ENCODE data around the gene HSPA6. TPM values are rescaled to one million over a fixed set of nuclear protein-coding genes. Genes with fewer than 3 reads are reported as not detected.

The HSPA6 gene
- total and polyA plus RNA-seq, 12 donors, result 0.61 to 12.8 (median 3.7) TPM

DNA sequence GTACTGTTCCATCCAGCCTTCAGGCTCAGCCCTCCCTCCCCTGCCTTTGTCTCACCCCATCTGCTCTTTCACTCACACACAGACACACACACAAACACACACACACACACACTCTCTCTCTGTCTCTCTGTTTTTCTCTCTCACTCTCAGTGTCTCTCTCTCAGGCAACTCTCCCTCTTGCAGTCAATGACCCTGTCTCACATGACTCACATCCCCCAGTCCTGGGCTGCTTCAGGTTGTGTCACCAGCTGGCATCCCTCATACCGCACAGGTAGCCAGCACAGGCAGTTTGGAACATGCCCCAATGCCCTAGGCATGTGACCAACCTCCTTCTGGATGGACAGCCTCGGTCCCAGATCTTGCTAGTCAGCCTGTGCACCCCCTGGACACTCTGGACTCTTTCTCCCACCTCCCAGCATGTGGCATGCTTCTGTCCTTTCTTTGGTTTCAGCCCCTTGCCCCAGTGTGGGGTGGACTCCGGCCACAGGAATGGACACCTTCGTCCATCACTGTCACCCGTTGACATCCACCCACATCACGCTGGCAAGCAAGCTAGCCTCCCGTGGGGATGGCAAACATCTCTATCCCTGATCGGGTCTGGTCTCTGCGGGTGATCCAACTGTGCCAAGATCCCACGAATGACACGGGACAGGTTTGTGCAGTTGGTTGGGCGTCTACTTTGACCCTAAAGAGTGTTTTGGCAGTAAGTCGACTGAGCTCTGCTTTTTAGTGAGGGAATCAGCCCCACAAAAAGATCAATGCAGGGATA lies 42.5 kb upstream of the HSPA6 start:
- no peak overlapping the region for H3K27ac ChIP-seq
- no peaks in the 10 kb centered on the region for H3K4me1 ChIP-seq (replicated peaks in 1 of 2)
- no peaks in the 10 kb centered on the region for H3K9me3 ChIP-seq (replicated peaks in 1 of 3)
- H3K36me3 ChIP-seq (replicated peaks in 1 of 2), result no peaks in the 10 kb centered on the region
- peaks cover 6% of the 10 kb centered on the region for H3K27me3 ChIP-seq
- TF ChIP-seq, protein P1, sequence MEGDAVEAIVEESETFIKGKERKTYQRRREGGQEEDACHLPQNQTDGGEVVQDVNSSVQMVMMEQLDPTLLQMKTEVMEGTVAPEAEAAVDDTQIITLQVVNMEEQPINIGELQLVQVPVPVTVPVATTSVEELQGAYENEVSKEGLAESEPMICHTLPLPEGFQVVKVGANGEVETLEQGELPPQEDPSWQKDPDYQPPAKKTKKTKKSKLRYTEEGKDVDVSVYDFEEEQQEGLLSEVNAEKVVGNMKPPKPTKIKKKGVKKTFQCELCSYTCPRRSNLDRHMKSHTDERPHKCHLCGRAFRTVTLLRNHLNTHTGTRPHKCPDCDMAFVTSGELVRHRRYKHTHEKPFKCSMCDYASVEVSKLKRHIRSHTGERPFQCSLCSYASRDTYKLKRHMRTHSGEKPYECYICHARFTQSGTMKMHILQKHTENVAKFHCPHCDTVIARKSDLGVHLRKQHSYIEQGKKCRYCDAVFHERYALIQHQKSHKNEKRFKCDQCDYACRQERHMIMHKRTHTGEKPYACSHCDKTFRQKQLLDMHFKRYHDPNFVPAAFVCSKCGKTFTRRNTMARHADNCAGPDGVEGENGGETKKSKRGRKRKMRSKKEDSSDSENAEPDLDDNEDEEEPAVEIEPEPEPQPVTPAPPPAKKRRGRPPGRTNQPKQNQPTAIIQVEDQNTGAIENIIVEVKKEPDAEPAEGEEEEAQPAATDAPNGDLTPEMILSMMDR (IDR thresholded peaks at IDR 0.05), result no peak
- TF ChIP-seq POLR2A (IDR thresholded peaks at IDR 0.05), result no peak
- intact Hi-C loops (cut with DNase I), result loop anchor here (10.0 kb wide), 2 partner anchors 253 to 263 kb away; partner anchors contain the start of gene DUSP12 (in 1 of the 2)
- no peak for DNase-seq
- 65 to 76% (median 74%) methylated on average over 12 to 13 of the region's 13 CpGs for WGBS, 4 donors
- H3K4me3 ChIP-seq, result no peak overlapping the region

DNA sequence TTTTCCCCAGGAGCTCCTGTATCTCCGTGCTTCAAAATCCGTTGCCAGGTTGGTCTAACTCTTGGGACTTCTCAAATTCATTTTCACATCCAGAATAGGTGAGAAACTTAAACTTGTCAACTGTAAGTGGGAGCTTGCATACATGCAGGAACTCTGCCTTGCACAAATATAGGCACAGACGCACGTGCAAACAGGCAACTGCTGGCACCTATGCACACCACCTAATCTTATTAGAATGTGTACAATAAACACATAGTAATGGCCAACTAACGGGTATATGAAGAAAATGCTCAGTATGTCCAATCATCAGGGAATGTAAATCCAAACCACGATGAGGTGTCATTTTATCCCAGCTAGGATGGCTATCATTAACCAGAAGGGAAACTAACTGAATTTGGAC lies 41.7 kb upstream of the HSPA6 start:
- Histone ChIP-seq H3K9me3 (replicated peaks in 1 of 3) (no peaks in the 10 kb centered on the region), H3K4me1 (replicated peaks in 1 of 2) (no peaks in the 10 kb centered on the region), H3K36me3 (replicated peaks in 1 of 2) (no peaks in the 10 kb centered on the region), H3K4me3 (no peak overlapping the region), H3K27ac (no peak overlapping the region), H3K27me3 (peaks cover 6% of the 10 kb centered on the region)
- WGBS, 4 donors, result 63 to 80% (median 71%) methylated on average over 6 of the region's 6 CpGs
- intact Hi-C loops (cut with DNase I), result loop anchor here (10.0 kb wide), 2 partner anchors 252 to 262 kb away; partner anchors contain the start of gene DUSP12 (in 1 of the 2)
- no peak for DNase-seq
- TF ChIP-seq POLR2A (IDR thresholded peaks at IDR 0.05), result no peak
- TF ChIP-seq, protein P1 (IDR thresholded peaks at IDR 0.05), result no peak

DNA sequence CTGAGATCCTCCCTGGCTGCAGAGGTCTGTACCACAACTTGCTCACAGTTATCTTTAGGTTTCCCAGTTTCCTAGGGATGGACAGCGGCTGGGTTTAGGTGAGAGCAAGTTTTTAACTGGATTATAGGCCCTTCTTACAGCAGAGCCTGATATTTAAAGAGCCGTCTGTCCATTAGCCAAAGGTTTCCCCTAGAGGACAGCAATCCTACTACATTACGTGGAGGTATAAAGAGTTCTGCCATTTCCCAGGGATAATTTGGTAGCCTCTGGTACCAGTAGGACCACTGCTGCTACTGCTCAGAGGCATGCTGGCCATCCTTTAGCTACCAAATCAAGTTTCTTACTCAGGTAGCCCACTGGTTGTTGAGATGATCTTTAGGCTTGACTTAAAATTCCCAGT lies 41.0 kb upstream of the HSPA6 start:
- Histone ChIP-seq H3K36me3 (replicated peaks in 1 of 2) (no peaks in the 10 kb centered on the region), H3K9me3 (replicated peaks in 1 of 3) (no peaks in the 10 kb centered on the region), H3K27me3 (peaks cover 8% of the 10 kb centered on the region), H3K4me1 (replicated peaks in 1 of 2) (no peaks in the 10 kb centered on the region), H3K4me3 (no peak overlapping the region), H3K27ac (no peak overlapping the region)
- TF ChIP-seq, protein P1 (IDR thresholded peaks at IDR 0.05), result no peak
- TF ChIP-seq POLR2A (IDR thresholded peaks at IDR 0.05), result no peak
- 78 to 89% (median 83%) methylated on average over 3 of the region's 3 CpGs for WGBS, 4 donors
- intact Hi-C loops (cut with DNase I), result loop anchor here (10.0 kb wide), 2 partner anchors 251 to 261 kb away; partner anchors contain the start of gene DUSP12 (in 1 of the 2)
- DNase-seq, result no peak

DNA sequence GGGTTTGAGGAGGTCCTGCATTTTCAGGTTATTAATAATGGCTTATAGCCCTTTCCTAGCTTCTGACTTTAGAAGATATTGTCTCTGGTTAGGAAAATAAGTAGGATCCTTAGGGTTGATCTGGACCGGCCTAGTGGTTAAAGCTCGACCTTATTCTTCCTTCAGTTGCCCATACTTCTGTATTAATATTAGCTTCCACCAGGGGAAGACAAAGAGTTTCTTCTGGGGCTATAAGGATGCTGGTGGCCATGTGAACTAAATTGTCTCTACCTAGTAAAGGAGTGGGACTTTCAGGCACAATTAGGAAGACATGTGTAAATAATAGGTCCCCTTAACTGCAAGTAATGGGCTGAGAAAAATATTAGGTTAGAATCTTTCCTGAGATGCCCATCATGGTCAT lies 39.7 kb upstream of the HSPA6 start:
- Histone ChIP-seq H3K9me3 (replicated peaks in 1 of 3) (no peaks in the 10 kb centered on the region), H3K27me3 (peaks cover 19% of the 10 kb centered on the region), H3K36me3 (replicated peaks in 1 of 2) (no peaks in the 10 kb centered on the region), H3K4me1 (replicated peaks in 1 of 2) (no peaks in the 10 kb centered on the region), H3K27ac (no peak overlapping the region), H3K4me3 (no peak overlapping the region)
- intact Hi-C loops (cut with DNase I), result loop anchor here (10.0 kb wide), 2 partner anchors 250 to 260 kb away; partner anchors contain the start of gene DUSP12 (in 1 of the 2)
- no peak for DNase-seq
- 77 to 93% (median 82%) methylated on average over 2 of the region's 2 CpGs for WGBS, 4 donors
- TF ChIP-seq, protein P1 (IDR thresholded peaks at IDR 0.05), result peak in 2 of 6 experiments; percentile 25 to 31
- TF ChIP-seq POLR2A (IDR thresholded peaks at IDR 0.05), result no peak

All from adrenal gland (tissue), 12 donors.